A549 (cell line): ENCODE data around the gene DPY19L1. TPM values are rescaled to one million over a fixed set of nuclear protein-coding genes. Genes with fewer than 3 reads are reported as not detected.
"Not testable (repeated sequence)": the region's sequence is repeated elsewhere in the genome, so short reads cannot be mapped to it uniquely, and the experiment has no call there.

Source experiments
- ATAC-seq, 2 experiments: fragments of 200-7000 bp in 1 of 2; fragments of >200 bp in 1 of 2; cut with Nextera tagmentation in 1 of 2; cut with Tn5 transposase in 1 of 2; 3 replicates each; pipeline versions ENCODE4 v1.8.0 to v1.9.1; 2018 to 2020; ENCODE audit warnings: mild to moderate bottlenecking in 1 of 2, moderate library complexity in 1 of 2
- CTCF ChIA-PET: fragments of 300-600 bp; sonication (Branson Sonifier 250); formaldehyde crosslinking; extraction: SDS; loops from one replicate; lab custom pipeline; 2021; ENCODE audit warnings: antibody characterized with exemption, inconsistent platforms; lab: Yijun Ruan, JAX
- POLR2A ChIA-PET: fragments of 350-600 bp; formaldehyde crosslinking; extraction: SDS; loops from one replicate; lab custom pipeline; 2021; ENCODE audit warnings: antibody characterized with exemption, inconsistent platforms; lab: Yijun Ruan, JAX
- DNase-seq, 2 experiments: peaks; one replicate each; pipeline versions ENCODE4 v3.0.0 to v3.0.0-alpha.2; 2011 to 2016; ENCODE audit warnings: low read depth in 1 of 2, low spot score in 1 of 2
- FAIRE-seq: peaks from 2 replicates; lab custom pipeline; 2011; peaks lifted over from hg19 to GRCh38; lab: Jason Lieb, UNC
- H3K27ac ChIP-seq, 2 experiments: fragments of >200 bp; sonication (Bioruptor Twin); formaldehyde crosslinking; 3 replicates each; pipeline ENCODE4 v1.5.1; 2016 to 2017
- H3K4me1 ChIP-seq: fragments of >200 bp; sonication (Bioruptor Twin); formaldehyde crosslinking; 3 replicates; pipeline ENCODE4 v1.6.1; 2016
- H3K4me2 ChIP-seq: fragments of >200 bp; sonication (Bioruptor Twin); formaldehyde crosslinking; 3 replicates; pipeline ENCODE4 v1.6.1; 2016
- H3K4me3 ChIP-seq: fragments of >200 bp; sonication (Bioruptor Twin); formaldehyde crosslinking; 3 replicates; pipeline ENCODE4 v1.5.1; 2016
- H3K9me3 ChIP-seq: fragments of >200 bp; sonication (Bioruptor Twin); formaldehyde crosslinking; 3 replicates; pipeline ENCODE4 v1.6.1; 2016
- BHLHE40 ChIP-seq: IDR thresholded peaks from 2 replicates; pipeline ENCODE4 v1.6.1; 2012; ENCODE audit warnings: low read depth, low read length, inconsistent platforms
- CBX2 ChIP-seq: fragments of 200-600 bp; sonication (generic); IDR thresholded peaks from 2 replicates; pipeline ENCODE4 v1.6.1; 2016; ENCODE audit warnings: low read depth, mild to moderate bottlenecking, borderline replicate concordance
- CBX8 ChIP-seq: fragments of 200-600 bp; sonication (generic); IDR thresholded peaks from 2 replicates; pipeline ENCODE4 v1.6.1; 2016
- EHMT2 ChIP-seq: fragments of 200-600 bp; sonication (generic); IDR thresholded peaks from 2 replicates; pipeline ENCODE4 v1.6.1; 2016; ENCODE audit warnings: antibody characterized with exemption, low read depth, mild to moderate bottlenecking, moderate library complexity
- FOSL2 ChIP-seq, 2 experiments: fragments of 450-650 bp in 1 of 2; fragments of >200 bp in 1 of 2; sonication (Bioruptor Twin) in 1 of 2; formaldehyde crosslinking; IDR thresholded peaks; 2 replicates each; pipeline versions ENCODE4 v1.5.0 to v1.6.1; 2016 to 2020; ENCODE audit warnings: mild to moderate bottlenecking in 1 of 2, moderate library complexity in 1 of 2
- FOXS1 ChIP-seq: fragments of 250-450 bp; sonication (Bioruptor Pico); IDR thresholded peaks from 2 replicates; pipeline ENCODE4 v1.5.0; 2020; ENCODE audit warnings: mild to moderate bottlenecking, moderate library complexity
- GATA3 ChIP-seq: IDR thresholded peaks from 2 replicates; pipeline ENCODE4 v1.6.1; 2012; ENCODE audit warnings: borderline replicate concordance
- HES2 ChIP-seq: fragments of >200 bp; sonication (Bioruptor Twin); formaldehyde crosslinking; IDR thresholded peaks from 2 replicates; pipeline ENCODE4 v1.6.1; 2016
- HOXB5 ChIP-seq: fragments of 250-450 bp; sonication (Bioruptor Pico); IDR thresholded peaks from 2 replicates; pipeline ENCODE4 v1.5.0; 2020; ENCODE audit warnings: mild to moderate bottlenecking, moderate library complexity
- JUN ChIP-seq, 2 experiments: fragments of >200 bp; sonication (Bioruptor Twin); formaldehyde crosslinking; IDR thresholded peaks; 2 replicates in 1 of 2; 3 replicates in 1 of 2; pipeline ENCODE4 v1.6.1; 2016 to 2017
- KDM5A ChIP-seq: fragments of 200-600 bp; sonication (generic); IDR thresholded peaks from 2 replicates; pipeline ENCODE4 v1.6.1; 2016; ENCODE audit warnings: antibody characterized with exemption, mild to moderate bottlenecking
- MYC ChIP-seq: IDR thresholded peaks from 2 replicates; pipeline ENCODE4 v1.6.1; 2012; ENCODE audit warnings: mild to moderate bottlenecking, inconsistent platforms, low read length, improper control_type of control experiment, borderline replicate concordance
- NPAS2 ChIP-seq: fragments of 250-450 bp; sonication (Bioruptor Pico); IDR thresholded peaks from 2 replicates; pipeline ENCODE4 v1.8.0; 2022; ENCODE audit warnings: mild to moderate bottlenecking, moderate library complexity, borderline replicate concordance
- NR3C1 ChIP-seq: fragments of >200 bp; sonication (Bioruptor Twin); formaldehyde crosslinking; IDR thresholded peaks from 3 replicates; pipeline ENCODE4 v1.6.1; 2017
- POLR2A ChIP-seq: IDR thresholded peaks from 2 replicates; pipeline ENCODE4 v1.6.1; 2012; ENCODE audit warnings: mild to moderate bottlenecking, low read length
- RCOR1 ChIP-seq: fragments of 150-350 bp; IDR thresholded peaks from 2 replicates; pipeline ENCODE4 v1.6.1; 2014; ENCODE audit warnings: antibody characterized with exemption, low read length, low read depth
- RFX5 ChIP-seq: fragments of 450-650 bp; IDR thresholded peaks from 2 replicates; pipeline ENCODE4 v1.7.1; 2014; ENCODE audit warnings: antibody characterized with exemption, mild to moderate bottlenecking, moderate library complexity
- SREBF2 ChIP-seq: fragments of 450-650 bp; IDR thresholded peaks from 2 replicates; pipeline ENCODE4 v1.6.1; 2014; ENCODE audit warnings: mild to moderate bottlenecking, moderate library complexity
- TP53 ChIP-seq: fragments of 250-450 bp; sonication (Bioruptor Pico); IDR thresholded peaks from 2 replicates; pipeline ENCODE4 v1.5.0; 2021; ENCODE audit warnings: mild to moderate bottlenecking, moderate library complexity
- ZFP36 ChIP-seq: fragments of 450-650 bp; IDR thresholded peaks from 2 replicates; pipeline ENCODE4 v1.6.1; 2014; ENCODE audit warnings: borderline replicate concordance; ENCODE audit not compliant: partially characterized antibody
- ZNF302 ChIP-seq: fragments of 250-450 bp; sonication (Bioruptor Pico); IDR thresholded peaks from 2 replicates; pipeline ENCODE4 v1.9.0; 2021; ENCODE audit warnings: inconsistent platforms, mild to moderate bottlenecking, moderate library complexity
- WGBS: methylation state at CpG from one replicate; pipeline ENCODE4 v1.1.6; 2017; ENCODE audit errors: missing lambda C conversion rate; 5-methylcytosine and 5-hydroxymethylcytosine counted together
- polyA plus RNA-seq, 4 experiments: library from polyadenylated mRNA; depleted of rRNA in 3 of 4; stranded (reverse); fragments of >200 nt; fragmentation: RNase III in 1 of 4; extraction: RNeasy Plus Mini Kit Qiagen cat#74134 plus additional on column Dnase treatment in 1 of 4; gene quantifications; 2 replicates in 3 of 4; 3 replicates in 1 of 4; pipeline ENCODE4 v1.2.3, GENCODE V29; 2011 to 2017
- TF ChIP-seq, protein P1 (sequence below): IDR thresholded peaks from 2 replicates; pipeline ENCODE4 v1.6.1; 2012
- TF ChIP-seq, protein P2 (sequence below): fragments of >200 bp; sonication (Bioruptor Twin); formaldehyde crosslinking; IDR thresholded peaks from 3 replicates; pipeline ENCODE4 v1.5.1; 2016

Gene DPY19L1
- polyA plus RNA-seq, 2 of the 4 experiments (the other 2 are of a cell fraction), result 53.6 to 129 TPM

GRCh38 chr7:34904987-34905386, 132.3 kb downstream of the DPY19L1 start:
- CTCF ChIA-PET, result interaction anchor here (1.6 kb wide), 1 partner anchor 23 kb away, joined by 5 read pairs; no protein-coding TSS in a partner anchor
- DNase-seq (no peak), FAIRE-seq (no peak), ATAC-seq (no peak)
- Histone ChIP-seq H3K9me3 (no peaks in the 10 kb centered on the region), H3K4me3 (no peak overlapping the region), H3K27ac (no peak overlapping the region), H3K4me1 (no peaks in the 10 kb centered on the region), H3K4me2 (no peak overlapping the region)
- POLR2A ChIA-PET, result no interaction called here
- no peak for TF ChIP-seq HOXB5 (CRISPR knock-in tag)
- TF ChIP-seq GATA3, result no peak
- TF ChIP-seq FOXS1 (CRISPR knock-in tag), result no peak
- TF ChIP-seq MYC, result no peak
- TF ChIP-seq, protein P1, sequence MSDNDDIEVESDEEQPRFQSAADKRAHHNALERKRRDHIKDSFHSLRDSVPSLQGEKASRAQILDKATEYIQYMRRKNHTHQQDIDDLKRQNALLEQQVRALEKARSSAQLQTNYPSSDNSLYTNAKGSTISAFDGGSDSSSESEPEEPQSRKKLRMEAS, result no peak
- no peak for TF ChIP-seq NPAS2 (CRISPR knock-in tag)
- TF ChIP-seq ZNF302 (CRISPR knock-in tag), result no peak
- TF ChIP-seq NR3C1, result no peak
- TF ChIP-seq, protein P2, sequence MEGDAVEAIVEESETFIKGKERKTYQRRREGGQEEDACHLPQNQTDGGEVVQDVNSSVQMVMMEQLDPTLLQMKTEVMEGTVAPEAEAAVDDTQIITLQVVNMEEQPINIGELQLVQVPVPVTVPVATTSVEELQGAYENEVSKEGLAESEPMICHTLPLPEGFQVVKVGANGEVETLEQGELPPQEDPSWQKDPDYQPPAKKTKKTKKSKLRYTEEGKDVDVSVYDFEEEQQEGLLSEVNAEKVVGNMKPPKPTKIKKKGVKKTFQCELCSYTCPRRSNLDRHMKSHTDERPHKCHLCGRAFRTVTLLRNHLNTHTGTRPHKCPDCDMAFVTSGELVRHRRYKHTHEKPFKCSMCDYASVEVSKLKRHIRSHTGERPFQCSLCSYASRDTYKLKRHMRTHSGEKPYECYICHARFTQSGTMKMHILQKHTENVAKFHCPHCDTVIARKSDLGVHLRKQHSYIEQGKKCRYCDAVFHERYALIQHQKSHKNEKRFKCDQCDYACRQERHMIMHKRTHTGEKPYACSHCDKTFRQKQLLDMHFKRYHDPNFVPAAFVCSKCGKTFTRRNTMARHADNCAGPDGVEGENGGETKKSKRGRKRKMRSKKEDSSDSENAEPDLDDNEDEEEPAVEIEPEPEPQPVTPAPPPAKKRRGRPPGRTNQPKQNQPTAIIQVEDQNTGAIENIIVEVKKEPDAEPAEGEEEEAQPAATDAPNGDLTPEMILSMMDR, result no peak
- WGBS, result 54% methylated on average over 4 of the region's 4 CpGs

DNA sequence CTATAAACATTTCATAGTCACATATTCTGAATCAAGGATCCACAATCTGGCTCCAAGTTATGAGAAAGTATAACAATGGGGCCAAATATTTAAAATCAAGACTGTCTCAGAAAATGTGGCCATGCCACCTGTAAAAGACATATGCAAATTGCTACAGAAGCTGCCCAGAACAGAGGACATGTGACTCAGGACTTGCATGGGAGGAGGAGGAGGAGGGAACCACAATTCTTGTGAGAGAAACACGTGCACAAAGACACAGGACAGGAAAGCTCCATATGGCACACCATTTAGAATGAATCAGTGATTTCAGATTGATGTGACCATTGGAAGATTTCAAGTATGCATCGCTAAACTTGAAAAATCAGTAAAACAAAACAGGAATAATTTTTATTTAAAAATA, 133.4 kb downstream of the DPY19L1 start:
- WGBS, result 72% methylated on average over 2 of the region's 2 CpGs
- POLR2A ChIA-PET, FAIRE-seq, DNase-seq, H3K4me1 ChIP-seq, H3K4me3 ChIP-seq, H3K27ac ChIP-seq, ATAC-seq, H3K9me3 ChIP-seq, H3K4me2 ChIP-seq: not testable (repeated sequence)
- CTCF ChIA-PET, result interaction anchor here (0.8 to 1.2 kb wide), 2 partner anchors 12 to 25 kb away, joined by 3 read pairs; no protein-coding TSS in a partner anchor

DNA sequence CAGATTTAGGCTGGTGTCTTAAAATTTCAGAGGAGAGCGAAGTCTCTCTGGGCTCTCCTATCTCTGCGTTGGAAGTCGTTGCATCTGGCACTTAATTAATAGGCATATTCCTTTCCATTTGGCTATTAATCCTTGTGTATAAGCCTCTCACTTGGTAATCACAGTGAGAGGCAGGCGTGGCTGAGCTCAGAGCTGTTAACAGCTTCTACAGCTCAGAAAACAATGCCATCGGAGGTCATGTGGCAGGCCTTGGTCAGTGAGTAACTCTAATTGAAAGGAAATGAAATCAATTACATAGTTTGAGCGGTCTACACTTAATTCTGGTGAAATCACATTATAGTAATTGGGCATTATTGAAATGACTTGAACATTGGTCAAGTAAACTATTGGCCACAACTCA, 135.1 kb downstream of the DPY19L1 start:
- H3K4me1 ChIP-seq, result no peaks in the 10 kb centered on the region
- no peak for DNase-seq
- H3K9me3 ChIP-seq, result no peaks in the 10 kb centered on the region
- FAIRE-seq, result no peak
- H3K27ac ChIP-seq, result no peak overlapping the region
- no peak overlapping the region for H3K4me3 ChIP-seq
- CTCF ChIA-PET, result no interaction called here
- POLR2A ChIA-PET, result no interaction called here
- no peak overlapping the region for H3K4me2 ChIP-seq
- ATAC-seq, result no peak
- WGBS, result 80% methylated on average over 6 of the region's 6 CpGs
- TF ChIP-seq, protein P2, result no peak
- TF ChIP-seq TP53 (CRISPR knock-in tag) (no peak), NPAS2 (CRISPR knock-in tag) (no peak), BHLHE40 (no peak), CBX2 (no peak), SREBF2 (no peak), GATA3 (no peak), HES2 (no peak), RFX5 (no peak), EHMT2 (no peak), CBX8 (no peak), FOSL2 (IDR thresholded peaks at IDR 0.05) (no peak), FOSL2 (CRISPR knock-in tag; IDR thresholded peaks at IDR 0.05) (no peak), ZFP36 (no peak), HOXB5 (CRISPR knock-in tag) (no peak), KDM5A (no peak), RCOR1 (no peak), JUN (IDR thresholded peaks at IDR 0.05) (no peak), POLR2A (no peak)
- TF ChIP-seq, protein P1, result no peak
